Peyer's patch (tissue), 4 donors: ENCODE results near the gene NXPH1. TPM values are rescaled to one million over a fixed set of nuclear protein-coding genes. Genes with fewer than 3 reads are reported as not detected.

Experiments used
- DNase-seq, 3 donors: peaks; one replicate each; pipeline ENCODE4 v3.0.0-alpha.2; 2017 to 2019
- H3K27ac ChIP-seq, 4 donors: fragments of 200-600 bp; sonication (generic); one replicate each; pipeline ENCODE4 v1.5.1; 2016 to 2019
- H3K27me3 ChIP-seq, 2 donors: fragments of 200-600 bp; sonication (generic); one replicate each; pipeline ENCODE4 v1.5.1; 2019
- H3K36me3 ChIP-seq, 3 donors: fragments of 200-600 bp; sonication (generic); one replicate each; pipeline ENCODE4 v1.5.1; 2016 to 2019
- H3K4me1 ChIP-seq, 4 donors: fragments of 200-600 bp; sonication (generic); one replicate each; pipeline ENCODE4 v1.5.1; 2016 to 2019
- H3K4me3 ChIP-seq, 4 donors: fragments of 200-600 bp; sonication (generic); 1 replicate in 3 of 4; 2 replicates in 1 of 4; pipeline ENCODE4 v1.5.1; 2016 to 2019; ENCODE audit warnings: mild to moderate bottlenecking in 1 of 4
- H3K9me3 ChIP-seq, 4 donors: fragments of 200-600 bp; sonication (generic); one replicate each; pipeline ENCODE4 v1.5.1; 2016 to 2019; ENCODE audit warnings: mild to moderate bottlenecking in 1 of 4
- POLR2A ChIP-seq, 2 donors: fragments of 450-650 bp; IDR thresholded peaks; one replicate each; pipeline ENCODE4 v1.5.1; 2017; ENCODE audit warnings: antibody characterized with exemption in 2 of 2, mild to moderate bottlenecking in 2 of 2, moderate library complexity in 2 of 2
- total RNA-seq, 4 donors: library from RNA; depleted of rRNA; stranded (reverse); fragments of >200 nt; gene quantifications; one replicate each; pipeline ENCODE4 v1.1.0, GENCODE V29; 2016
- TF ChIP-seq, protein P1 (sequence below), 6 experiments: fragments of 450-650 bp in 4 of 6; fragments of 200-600 bp in 2 of 6; sonication (generic) in 1 of 6; IDR thresholded peaks; one replicate each; pipeline ENCODE4 v1.5.1; 2017 to 2019; ENCODE audit warnings: antibody characterized with exemption in 6 of 6, mild to moderate bottlenecking in 3 of 6, moderate library complexity in 1 of 6

NXPH1 gene
- total RNA-seq, 4 donors from 2014 or later: not detected

DNA sequence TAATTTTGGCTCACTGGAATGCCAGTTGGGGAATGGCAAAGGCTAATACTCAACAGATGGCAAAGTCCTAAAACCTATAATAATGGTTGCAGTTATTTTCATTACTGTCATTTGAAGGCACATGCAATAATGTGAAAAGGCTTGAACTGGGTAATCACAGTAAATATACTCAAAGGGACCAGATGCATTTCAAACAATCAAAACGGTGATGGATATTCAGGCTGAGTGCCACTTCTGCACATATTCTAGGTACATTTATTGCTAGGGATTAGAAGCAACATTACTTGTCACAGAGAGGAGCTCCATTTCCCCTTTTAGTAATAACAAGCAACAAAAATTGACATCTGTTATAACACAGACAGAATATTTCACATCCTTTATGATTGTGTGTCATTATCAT, 171.8 kb downstream of the NXPH1 start:
- DNase-seq: no peak
- Histone ChIP-seq H3K9me3 (no peaks in the 10 kb centered on the region), H3K4me1 (no peaks in the 10 kb centered on the region), H3K27ac (no peak overlapping the region), H3K36me3 (no peaks in the 10 kb centered on the region), H3K4me3 (no peak overlapping the region), H3K27me3 (no peaks in the 10 kb centered on the region)
- TF ChIP-seq, protein P1, sequence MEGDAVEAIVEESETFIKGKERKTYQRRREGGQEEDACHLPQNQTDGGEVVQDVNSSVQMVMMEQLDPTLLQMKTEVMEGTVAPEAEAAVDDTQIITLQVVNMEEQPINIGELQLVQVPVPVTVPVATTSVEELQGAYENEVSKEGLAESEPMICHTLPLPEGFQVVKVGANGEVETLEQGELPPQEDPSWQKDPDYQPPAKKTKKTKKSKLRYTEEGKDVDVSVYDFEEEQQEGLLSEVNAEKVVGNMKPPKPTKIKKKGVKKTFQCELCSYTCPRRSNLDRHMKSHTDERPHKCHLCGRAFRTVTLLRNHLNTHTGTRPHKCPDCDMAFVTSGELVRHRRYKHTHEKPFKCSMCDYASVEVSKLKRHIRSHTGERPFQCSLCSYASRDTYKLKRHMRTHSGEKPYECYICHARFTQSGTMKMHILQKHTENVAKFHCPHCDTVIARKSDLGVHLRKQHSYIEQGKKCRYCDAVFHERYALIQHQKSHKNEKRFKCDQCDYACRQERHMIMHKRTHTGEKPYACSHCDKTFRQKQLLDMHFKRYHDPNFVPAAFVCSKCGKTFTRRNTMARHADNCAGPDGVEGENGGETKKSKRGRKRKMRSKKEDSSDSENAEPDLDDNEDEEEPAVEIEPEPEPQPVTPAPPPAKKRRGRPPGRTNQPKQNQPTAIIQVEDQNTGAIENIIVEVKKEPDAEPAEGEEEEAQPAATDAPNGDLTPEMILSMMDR (IDR thresholded peaks at IDR 0.05): no peak
- TF ChIP-seq POLR2A (IDR thresholded peaks at IDR 0.05): no peak

DNA sequence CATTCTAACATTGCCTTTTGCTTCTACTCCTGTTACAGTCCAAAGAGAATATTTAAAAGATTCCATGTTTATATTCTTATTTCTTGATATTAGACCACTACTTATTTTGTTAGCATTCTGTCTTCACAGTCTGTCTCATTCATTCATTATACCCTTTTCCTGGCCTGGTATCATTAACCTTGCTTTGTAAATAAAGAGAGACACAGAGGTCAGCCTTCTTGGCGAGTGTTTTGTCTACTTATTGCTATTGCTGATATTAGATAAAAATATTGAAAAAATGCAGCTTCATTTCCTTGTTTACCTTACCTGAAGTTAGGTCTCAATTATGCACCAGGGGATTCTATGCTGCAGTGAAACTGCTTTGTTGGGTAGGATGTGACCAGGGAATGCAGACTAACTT, 179.2 kb downstream of the NXPH1 start:
- Histone ChIP-seq H3K4me1 (no peaks in the 10 kb centered on the region), H3K36me3 (no peaks in the 10 kb centered on the region), H3K9me3 (no peaks in the 10 kb centered on the region), H3K27me3 (no peaks in the 10 kb centered on the region), H3K4me3 (no peak overlapping the region), H3K27ac (no peak overlapping the region)
- TF ChIP-seq, protein P1 (IDR thresholded peaks at IDR 0.05): no peak
- TF ChIP-seq POLR2A (IDR thresholded peaks at IDR 0.05): no peak
- no peak for DNase-seq

DNA sequence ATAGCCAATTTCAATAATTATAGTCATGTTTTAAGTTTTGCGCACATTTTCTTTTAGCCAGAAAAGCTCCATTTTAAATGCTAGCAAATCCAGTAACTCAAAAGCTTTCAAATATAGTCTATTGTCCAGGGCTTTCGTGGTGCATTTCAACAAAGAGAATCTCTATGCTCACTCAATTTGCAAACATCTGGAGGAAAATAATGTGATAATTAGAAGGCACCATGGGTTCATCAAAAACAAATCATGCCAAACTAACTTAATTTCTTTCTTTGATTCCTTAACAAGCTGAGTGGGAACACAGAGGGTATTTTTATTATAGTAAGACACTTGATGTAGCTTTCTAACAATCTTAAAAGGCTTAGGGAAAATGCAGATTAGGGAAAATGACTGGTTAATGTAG, 179.8 kb downstream of the NXPH1 start:
- no peaks in the 10 kb centered on the region for H3K27me3 ChIP-seq
- no peak for DNase-seq
- H3K9me3 ChIP-seq: no peaks in the 10 kb centered on the region
- H3K4me3 ChIP-seq: no peak overlapping the region
- no peaks in the 10 kb centered on the region for H3K36me3 ChIP-seq
- TF ChIP-seq POLR2A (IDR thresholded peaks at IDR 0.05): no peak
- TF ChIP-seq, protein P1 (IDR thresholded peaks at IDR 0.05): no peak
- no peak overlapping the region for H3K27ac ChIP-seq
- H3K4me1 ChIP-seq: no peaks in the 10 kb centered on the region

DNA sequence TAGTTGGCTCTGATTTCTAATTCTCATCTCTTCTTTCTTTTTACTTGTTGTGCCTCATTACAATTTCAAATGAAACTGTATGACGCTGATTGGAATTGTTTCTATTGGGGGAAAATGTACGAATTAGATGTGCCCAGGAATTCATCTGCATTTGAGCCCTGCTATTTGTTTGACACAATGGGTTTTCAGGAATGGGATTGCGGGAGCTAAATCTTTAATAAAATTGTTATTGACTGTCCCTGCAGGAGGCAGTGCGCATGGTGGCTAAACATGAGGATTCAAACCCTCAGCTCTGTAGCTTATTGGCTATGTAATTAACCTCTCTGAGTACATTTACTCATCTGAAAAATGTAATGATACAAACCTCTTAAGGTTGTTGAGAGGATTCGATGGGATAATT, 181.6 kb downstream of the NXPH1 start:
- no peaks in the 10 kb centered on the region for H3K27me3 ChIP-seq
- no peaks in the 10 kb centered on the region for H3K4me1 ChIP-seq
- no peaks in the 10 kb centered on the region for H3K36me3 ChIP-seq
- H3K27ac ChIP-seq: no peak overlapping the region
- no peaks in the 10 kb centered on the region for H3K9me3 ChIP-seq
- no peak for DNase-seq
- H3K4me3 ChIP-seq: no peak overlapping the region
- TF ChIP-seq, protein P1 (IDR thresholded peaks at IDR 0.05): no peak
- TF ChIP-seq POLR2A (IDR thresholded peaks at IDR 0.05): no peak

DNA sequence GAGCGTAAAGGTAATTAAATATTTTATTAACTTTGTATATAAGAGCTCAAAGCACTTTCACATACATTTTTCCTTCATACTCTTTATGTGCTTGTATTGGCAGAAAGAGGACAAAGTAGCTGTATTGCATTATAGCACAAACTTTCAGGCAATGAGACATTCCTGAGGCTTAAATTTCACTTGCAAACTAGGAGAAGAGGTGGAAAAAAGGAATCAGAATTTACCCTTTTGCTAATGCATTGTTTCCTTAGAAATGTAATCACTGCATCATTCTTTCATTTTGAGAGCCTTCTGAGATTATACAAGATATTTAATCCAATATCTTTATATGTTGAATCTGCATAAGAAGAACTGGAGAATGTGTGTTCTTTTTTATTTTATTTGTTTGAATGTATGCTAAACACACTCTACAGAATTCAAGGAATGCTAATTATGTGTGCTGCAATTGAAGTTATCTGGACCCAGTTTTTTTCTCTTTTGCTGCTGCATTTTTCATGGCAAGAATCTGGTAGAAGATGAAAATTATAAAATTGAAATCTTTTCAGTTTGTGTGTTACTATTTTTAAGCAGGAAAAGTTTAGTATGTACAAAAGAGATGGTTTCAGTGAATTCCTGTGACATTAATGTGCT, 185.1 kb downstream of the NXPH1 start:
- no peak overlapping the region for H3K4me3 ChIP-seq
- no peak for TF ChIP-seq POLR2A (IDR thresholded peaks at IDR 0.05)
- TF ChIP-seq, protein P1 (IDR thresholded peaks at IDR 0.05): no peak
- H3K27ac ChIP-seq: no peak overlapping the region
- no peaks in the 10 kb centered on the region for H3K9me3 ChIP-seq
- no peaks in the 10 kb centered on the region for H3K36me3 ChIP-seq
- no peaks in the 10 kb centered on the region for H3K27me3 ChIP-seq
- no peaks in the 10 kb centered on the region for H3K4me1 ChIP-seq
- no peak for DNase-seq

DNA sequence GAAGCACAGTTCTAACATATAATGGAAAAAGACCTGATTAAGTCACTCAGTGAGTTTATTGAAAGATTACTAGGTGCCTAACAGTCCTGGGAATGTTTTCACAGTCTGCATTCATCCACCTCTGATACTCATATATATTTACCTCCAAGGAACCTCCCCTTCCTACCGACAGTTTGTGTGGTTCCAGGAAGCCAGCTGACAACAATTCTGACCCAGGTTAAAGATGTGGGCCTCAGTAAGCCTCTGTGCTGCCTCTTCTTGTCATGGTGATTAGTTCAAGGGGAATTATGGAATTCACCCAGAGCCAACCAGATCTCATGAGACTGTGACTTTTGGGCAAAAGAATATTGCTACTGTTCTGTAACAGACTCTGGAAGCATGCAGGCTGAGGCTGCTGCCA, 186.8 kb downstream of the NXPH1 start:
- Histone ChIP-seq H3K4me1 (no peaks in the 10 kb centered on the region), H3K27me3 (no peaks in the 10 kb centered on the region), H3K4me3 (no peak overlapping the region), H3K9me3 (no peaks in the 10 kb centered on the region), H3K36me3 (no peaks in the 10 kb centered on the region), H3K27ac (no peak overlapping the region)
- no peak for DNase-seq
- TF ChIP-seq POLR2A (IDR thresholded peaks at IDR 0.05): no peak
- TF ChIP-seq, protein P1 (IDR thresholded peaks at IDR 0.05): no peak
